Amniotic epithelial cell (primary cell): Measurements from ENCODE around the gene RALB.
"Not testable (repeated sequence)": the region's sequence is repeated elsewhere in the genome, so short reads cannot be mapped to it uniquely, and the experiment has no call there.

ENCODE experiments used
- DNase-seq: peaks from one replicate; pipeline ENCODE4 v3.0.0-alpha.2; 2010; ENCODE audit warnings: low read depth

Gene RALB

GRCh38 chr2:120293096-120294007 is 40.7 kb downstream of the RALB start:
- no peak for DNase-seq

GRCh38 chr2:120294008-120294340 is 41.3 kb downstream of the RALB start:
- DNase-seq: no peak

- DNase-seq: peak; percentile 80
Measured at GRCh38 chr2:120298173-120298835, 45.7 kb downstream of the RALB start.

- no peak for DNase-seq
Measured at GRCh38 chr2:120299004-120299403, 46.4 kb downstream of the RALB start.

- no peak for DNase-seq
Measured at GRCh38 chr2:120299561-120299960, 46.9 kb downstream of the RALB start.

GRCh38 chr2:120300385-120300784 is 47.7 kb downstream of the RALB start:
- no peak for DNase-seq

- DNase-seq: no peak
Measured at GRCh38 chr2:120301284-120301683, 48.6 kb downstream of the RALB start.

GRCh38 chr2:120302301-120302700 is 49.6 kb downstream of the RALB start:
- no peak for DNase-seq

GRCh38 chr2:120303177-120303576 is 50.5 kb downstream of the RALB start:
- no peak for DNase-seq

- DNase-seq: peak; percentile 24
Measured at GRCh38 chr2:120305296-120305695, 52.6 kb downstream of the RALB start.

GRCh38 chr2:120305937-120306490 is 53.4 kb downstream of the RALB start:
- DNase-seq: no peak

GRCh38 chr2:120307482-120307881 is 54.8 kb downstream of the RALB start:
- DNase-seq: no peak

GRCh38 chr2:120308038-120308910 is 55.6 kb downstream of the RALB start:
- peak; percentile 24 for DNase-seq

- DNase-seq: no peak
Measured at GRCh38 chr2:120310136-120310535, 57.5 kb downstream of the RALB start.

GRCh38 chr2:120310841-120311240 is 58.2 kb downstream of the RALB start:
- DNase-seq: not testable (repeated sequence)

- DNase-seq: no peak
Measured at GRCh38 chr2:120312076-120312475, 59.4 kb downstream of the RALB start.

GRCh38 chr2:120312860-120313694 is 60.4 kb downstream of the RALB start:
- peak; percentile 72 for DNase-seq

- DNase-seq: no peak
Measured at GRCh38 chr2:120313695-120314615, 61.3 kb downstream of the RALB start.

GRCh38 chr2:120314690-120315366 is 62.2 kb downstream of the RALB start:
- no peak for DNase-seq
